ENCODE measurements around the gene CFAP46. TPM values are rescaled to one million over a fixed set of nuclear protein-coding genes. Genes with fewer than 3 reads are reported as not detected.
"Not testable (repeated sequence)": the region's sequence is repeated elsewhere in the genome, so short reads cannot be mapped to it uniquely, and the experiment has no call there.

The CFAP46 gene
- total RNA-seq, 4 donors from 2014 or later, result under 0.01 to 1.3 (median 0.28) TPM

- Histone ChIP-seq H3K4me1 (no peaks in the 10 kb centered on the region), H3K27ac (replicated peaks in 1 of 4) (no peak overlapping the region), H3K36me3 (no peaks in the 10 kb centered on the region), H3K27me3 (peaks cover 0 to 19% (median 0%) of the 10 kb centered on the region in 4 donors), H3K4me3 (no peak overlapping the region), H3K9me3 (no peaks in the 10 kb centered on the region)
- TF ChIP-seq POLR2AphosphoS5 (IDR thresholded peaks at IDR 0.05), result no peak
- no peak for TF ChIP-seq POLR2A (IDR thresholded peaks at IDR 0.05; ENCODE audit: low read depth)
- TF ChIP-seq CTCF (IDR thresholded peaks at IDR 0.05), result no peak
- no peak for TF ChIP-seq EP300 (IDR thresholded peaks at IDR 0.05)
- intact Hi-C loops (cut with DNase I), result no loop called here
- 90% methylated on average over 6 of the region's 6 CpGs for WGBS
- DNase-seq (ENCODE audit: extremely low spot score), result no peak
Measured at GRCh38 chr10:132934953-132935352, 7.4 kb downstream of the CFAP46 start.

- TF ChIP-seq EP300 (IDR thresholded peaks at IDR 0.05) (no peak), POLR2A (IDR thresholded peaks at IDR 0.05; ENCODE audit: low read depth) (no peak), POLR2AphosphoS5 (IDR thresholded peaks at IDR 0.05) (no peak), CTCF (IDR thresholded peaks at IDR 0.05) (no peak)
- Histone ChIP-seq H3K36me3 (no peaks in the 10 kb centered on the region), H3K4me1 (no peaks in the 10 kb centered on the region), H3K27ac (replicated peaks in 1 of 4) (no peak overlapping the region), H3K27me3 (peaks cover 0 to 5% (median 0%) of the 10 kb centered on the region in 4 donors), H3K9me3 (no peaks in the 10 kb centered on the region), H3K4me3 (no peak overlapping the region)
- DNase-seq (ENCODE audit: extremely low spot score), result no peak
- 95% methylated on average over 17 of the region's 30 CpGs for WGBS
- intact Hi-C loops (cut with DNase I), result no loop called here
Measured at GRCh38 chr10:132933308-132934042, 8.9 kb downstream of the CFAP46 start.

- Histone ChIP-seq H3K9me3 (no peaks in the 10 kb centered on the region), H3K27ac (replicated peaks in 1 of 4) (no peak overlapping the region), H3K4me3 (no peak overlapping the region), H3K27me3 (peaks cover 0 to 3% (median 0%) of the 10 kb centered on the region in 4 donors), H3K4me1 (no peaks in the 10 kb centered on the region), H3K36me3 (no peaks in the 10 kb centered on the region)
- intact Hi-C loops (cut with DNase I), result no loop called here
- TF ChIP-seq POLR2A (IDR thresholded peaks at IDR 0.05; ENCODE audit: low read depth), result no peak
- no peak for TF ChIP-seq CTCF (IDR thresholded peaks at IDR 0.05)
- no peak for DNase-seq (ENCODE audit: extremely low spot score)
- 93% methylated on average over 23 of the region's 25 CpGs for WGBS
Measured at GRCh38 chr10:132932461-132933307, 9.7 kb downstream of the CFAP46 start.

- H3K4me3 ChIP-seq; intact Hi-C loops (cut with DNase I); H3K4me1 ChIP-seq; DNase-seq (ENCODE audit: extremely low spot score); H3K36me3 ChIP-seq; H3K27me3 ChIP-seq; H3K9me3 ChIP-seq; H3K27ac ChIP-seq (replicated peaks in 1 of 4): not testable (repeated sequence)
- WGBS, result 81% methylated on average over 6 of the region's 6 CpGs
Measured at GRCh38 chr10:132931258-132932250, 10.8 kb downstream of the CFAP46 start.

GRCh38 chr10:132930701-132931100 is 11.7 kb downstream of the CFAP46 start:
- H3K4me3 ChIP-seq; H3K27me3 ChIP-seq; intact Hi-C loops (cut with DNase I); H3K9me3 ChIP-seq; DNase-seq (ENCODE audit: extremely low spot score); H3K36me3 ChIP-seq; H3K27ac ChIP-seq (replicated peaks in 1 of 4); H3K4me1 ChIP-seq: not testable (repeated sequence)
- WGBS, result no CpG with 5 or more reads among the region's 3 CpGs
